K562 (cell line): ENCODE results near the gene CDCA7. TPM values are rescaled to one million over a fixed set of nuclear protein-coding genes. Genes with fewer than 3 reads are reported as not detected.

Experiments
- CHCHD3 ChIP-seq: fragments of 250-450 bp; sonication (Bioruptor Pico); IDR thresholded peaks from 2 replicates; pipeline ENCODE4 v2.1.2; 2022; ENCODE audit warnings: mild to moderate bottlenecking
- HIVEP1 ChIP-seq: fragments of 250-450 bp; sonication (Bioruptor Pico); IDR thresholded peaks from 2 replicates; pipeline ENCODE4 v1.4.0; 2020; ENCODE audit warnings: mild to moderate bottlenecking
- HNRNPL ChIP-seq: fragments of 200-400 bp; formaldehyde crosslinking; IDR thresholded peaks from 2 replicates; pipeline ENCODE4 v1.6.1; 2017; ENCODE audit warnings: low read depth, mild to moderate bottlenecking, low read length
- HOMEZ ChIP-seq: fragments of 250-450 bp; sonication (Bioruptor Pico); IDR thresholded peaks from 2 replicates; pipeline ENCODE4 v1.4.0; 2020; ENCODE audit warnings: mild to moderate bottlenecking, moderate library complexity
- NKRF ChIP-seq: fragments of 450-650 bp; IDR thresholded peaks from 2 replicates; pipeline ENCODE4 v1.6.1; 2016; ENCODE audit warnings: borderline replicate concordance
- PRMT5 ChIP-seq: sonication (generic); formaldehyde crosslinking; IDR thresholded peaks from 2 replicates; pipeline ENCODE4 v1.5.0; 2020; ENCODE audit warnings: missing genetic modification reagents
- SP1 ChIP-seq: sonication (generic); formaldehyde crosslinking; IDR thresholded peaks from 2 replicates; pipeline ENCODE4 v1.8.1; 2022; ENCODE audit warnings: mild to moderate bottlenecking, missing genetic modification reagents
- SRSF7 ChIP-seq: fragments of 200-400 bp; formaldehyde crosslinking; optimal IDR thresholded peaks from 2 replicates; pipeline ENCODE3; 2017; ENCODE audit warnings: mild to moderate bottlenecking, low read depth, low read length
- STAT6 ChIP-seq: sonication (generic); formaldehyde crosslinking; IDR thresholded peaks from 2 replicates; pipeline ENCODE4 v1.8.1; 2023; ENCODE audit warnings: mild to moderate bottlenecking, missing genetic modification reagents
- ZNF224 ChIP-seq: sonication (generic); formaldehyde crosslinking; IDR thresholded peaks from 2 replicates; pipeline ENCODE4 v1.8.0; 2022; ENCODE audit warnings: mild to moderate bottlenecking, missing genetic modification reagents
- ZZZ3 ChIP-seq: fragments of 450-650 bp; IDR thresholded peaks from 2 replicates; pipeline ENCODE4 v1.6.1; 2016; ENCODE audit warnings: antibody characterized with exemption, mild to moderate bottlenecking, moderate library complexity
- polyA plus RNA-seq, 8 experiments: library from polyadenylated mRNA; depleted of rRNA in 4 of 8; stranded (reverse) in 5 of 8; unstranded in 3 of 8; fragments of >200 nt; fragmentation: Nextera tagmentation in 2 of 8; fragmentation: Illumina TruSeq in 1 of 8; extraction: Ambion mirVana in 2 of 8; extraction: Trizol in 1 of 8; gene quantifications; 2 replicates each; pipeline versions ENCODE4 v1.2.1 to v1.2.3, GENCODE V29; 2011 to 2014; ENCODE audit warnings: inconsistent platforms in 1 of 8, missing spikeins in 1 of 8
- total RNA-seq, 7 experiments: library from RNA; depleted of rRNA in 6 of 7; stranded (reverse); fragments of >200 nt in 6 of 7; fragmentation: Illumina TruSeq in 2 of 7; extraction: Trizol in 2 of 7; gene quantifications; 2 replicates each; pipeline versions ENCODE4 v1.2.1 to v1.2.3, GENCODE V29; 2011 to 2021; ENCODE audit warnings: low replicate concordance in 1 of 7

Gene CDCA7
- total and polyA plus RNA-seq, 9 of the 15 experiments (the other 6 are each of a cell fraction or from before 2014, with no cell fraction given) = 28.5 to 122 (median 51.0) TPM

- TF ChIP-seq SRSF7 (no peak), SP1 (CRISPR knock-in tag) (peak; percentile 81), HOMEZ (CRISPR knock-in tag) (no peak), HNRNPL (peak; percentile 57; the same call in 1 of the 2 replicates), ZZZ3 (peak; percentile 97), ZNF224 (CRISPR knock-in tag) (peak; percentile 95), CHCHD3 (CRISPR knock-in tag) (no peak), STAT6 (CRISPR knock-in tag) (peak; percentile 79; the same call in 1 of the 2 replicates), PRMT5 (CRISPR knock-in tag) (no peak), NKRF (no peak), HIVEP1 (CRISPR knock-in tag) (no peak)
Measured at GRCh38 chr2:173354582-173355131, at the start of gene CDCA7 (continued).
